NT2/D1 (cell line): ENCODE measurements around the gene GSTM1.
"Not testable (repeated sequence)": the region's sequence is repeated elsewhere in the genome, so short reads cannot be mapped to it uniquely, and the experiment has no call there.

ENCODE experiments used
- DNase-seq: peaks from one replicate; pipeline ENCODE4 v3.0.0-alpha.2; 2011; ENCODE audit warnings: low read depth, low spot score
- H3K27me3 ChIP-seq: 2 replicates; pipeline ENCODE4 v1.6.0; 2011; ENCODE audit warnings: mild to moderate bottlenecking; ENCODE audit not compliant: insufficient read length, insufficient read depth
- H3K36me3 ChIP-seq: 2 replicates; pipeline ENCODE4 v1.6.1; 2011; ENCODE audit warnings: mild to moderate bottlenecking, low read length, mixed read lengths; ENCODE audit not compliant: insufficient read depth, insufficient read length
- H3K4me1 ChIP-seq: 2 replicates; pipeline ENCODE4 v1.5.1; 2011; ENCODE audit not compliant: insufficient read depth, insufficient read length
- H3K4me3 ChIP-seq: 2 replicates; pipeline ENCODE4 v1.5.1; 2011; ENCODE audit warnings: low read depth; ENCODE audit not compliant: insufficient read length
- H3K9ac ChIP-seq: 2 replicates; pipeline ENCODE4 v1.6.0; 2011; ENCODE audit warnings: low read depth; ENCODE audit not compliant: insufficient read length
- H3K9me3 ChIP-seq: 2 replicates; pipeline ENCODE4 v1.5.1; 2011; ENCODE audit warnings: mild to moderate bottlenecking, low read length; ENCODE audit not compliant: insufficient read depth
- SUZ12 ChIP-seq: IDR thresholded peaks from 2 replicates; pipeline ENCODE4 v1.6.1; 2011; ENCODE audit not compliant: insufficient read length, insufficient read depth; ENCODE audit errors: extremely low read depth
- YY1 ChIP-seq: IDR thresholded peaks from 2 replicates; pipeline ENCODE4 v1.6.1; 2011; ENCODE audit not compliant: insufficient read length, insufficient read depth
- ZNF274 ChIP-seq: IDR thresholded peaks from 2 replicates; pipeline ENCODE4 v1.6.1; 2011; ENCODE audit warnings: mild to moderate bottlenecking, low read depth, low read length

GSTM1 gene

GRCh38 chr1:109661391-109661790 is 26.2 kb upstream of the GSTM1 start:
- TF ChIP-seq YY1 (no peak), ZNF274 (no peak), SUZ12 (no peak)
- Histone ChIP-seq H3K4me3 (no peak overlapping the region), H3K9ac (no peak overlapping the region), H3K9me3 (no peaks in the 10 kb centered on the region), H3K4me1 (no peaks in the 10 kb centered on the region), H3K36me3 (no peaks in the 10 kb centered on the region), H3K27me3 (no peaks in the 10 kb centered on the region)
- DNase-seq: no peak

DNA sequence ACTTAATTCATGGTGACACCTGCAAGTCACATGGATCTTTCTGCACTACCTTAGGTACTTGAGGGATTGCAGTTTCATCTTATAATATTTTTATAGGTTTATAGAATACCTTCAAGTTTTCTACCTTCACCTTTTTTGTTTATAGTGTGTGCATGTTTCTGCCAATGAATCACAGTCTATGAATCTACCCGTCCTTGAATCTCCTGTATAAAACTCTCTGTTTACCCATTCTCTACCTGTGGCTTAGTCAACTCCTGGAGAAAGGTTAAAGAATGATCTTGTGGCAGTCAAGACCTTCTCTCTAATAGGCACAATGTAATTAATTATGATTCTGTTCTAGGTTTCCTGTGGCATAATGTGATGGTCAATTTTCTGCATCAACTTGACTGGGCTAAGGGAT is 22.9 kb upstream of the GSTM1 start:
- no peak overlapping the region for H3K9ac ChIP-seq
- TF ChIP-seq SUZ12: no peak
- TF ChIP-seq YY1: no peak
- no peak for TF ChIP-seq ZNF274
- H3K9me3 ChIP-seq: peaks cover 2% of the 10 kb centered on the region; the same call in 1 of the 2 replicates
- no peaks in the 10 kb centered on the region for H3K27me3 ChIP-seq
- H3K36me3 ChIP-seq: no peaks in the 10 kb centered on the region
- DNase-seq: no peak
- H3K4me1 ChIP-seq: peaks cover 4% of the 10 kb centered on the region
- no peak overlapping the region for H3K4me3 ChIP-seq

DNA sequence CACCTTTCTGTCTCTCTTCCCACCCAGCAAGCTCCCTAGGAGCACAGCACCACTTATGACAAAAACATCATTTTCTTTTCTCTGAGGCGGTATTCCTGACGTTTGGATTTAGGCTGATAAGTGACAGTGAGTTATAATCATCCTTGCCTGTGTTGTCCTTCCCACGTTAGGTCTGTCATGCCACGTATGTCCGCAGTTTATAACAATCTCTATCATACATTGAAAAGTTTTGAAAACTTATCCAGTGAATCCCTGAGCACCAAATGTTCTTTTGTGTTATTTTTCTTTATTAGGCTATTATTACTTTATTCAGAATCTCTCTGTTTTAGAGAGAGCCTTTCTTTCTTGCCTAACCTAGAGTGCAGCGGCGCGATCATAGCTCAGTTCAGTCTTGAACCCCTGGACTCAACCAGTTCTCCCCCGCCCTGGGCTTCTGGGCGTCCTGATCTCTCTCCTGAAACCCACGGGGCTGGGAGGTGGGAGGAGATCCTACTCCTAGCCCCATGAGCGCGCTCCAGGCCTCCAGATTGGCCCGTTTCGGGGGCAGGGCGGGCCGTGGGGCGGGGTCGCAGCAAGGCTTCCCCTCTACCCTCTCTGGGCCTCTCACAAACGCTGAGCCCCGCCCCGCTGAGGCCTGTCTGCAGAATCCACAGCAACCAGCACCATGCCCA is 20.0 kb upstream of the GSTM1 start, which contains the start of gene GSTM2:
TSS of gene GSTM2 (plus strand) at position 606 of the 671 bp plus-strand sequence. CDS start at position 665, 59 bp downstream.
- H3K36me3 ChIP-seq: no peaks in the 10 kb centered on the region
- H3K9ac ChIP-seq: peak within 1 kb of the TSS; percentile 47
- TF ChIP-seq YY1 (no peak), SUZ12 (no peak), ZNF274 (no peak)
- peaks cover 3% of the 10 kb centered on the region; the same call in 1 of the 2 replicates for H3K9me3 ChIP-seq
- H3K4me3 ChIP-seq: peak within 1 kb of the TSS; percentile 51
- H3K4me1 ChIP-seq: peaks cover 4% of the 10 kb centered on the region
- H3K27me3 ChIP-seq: no peaks in the 10 kb centered on the region
- DNase-seq: peak; percentile 76

DNA sequence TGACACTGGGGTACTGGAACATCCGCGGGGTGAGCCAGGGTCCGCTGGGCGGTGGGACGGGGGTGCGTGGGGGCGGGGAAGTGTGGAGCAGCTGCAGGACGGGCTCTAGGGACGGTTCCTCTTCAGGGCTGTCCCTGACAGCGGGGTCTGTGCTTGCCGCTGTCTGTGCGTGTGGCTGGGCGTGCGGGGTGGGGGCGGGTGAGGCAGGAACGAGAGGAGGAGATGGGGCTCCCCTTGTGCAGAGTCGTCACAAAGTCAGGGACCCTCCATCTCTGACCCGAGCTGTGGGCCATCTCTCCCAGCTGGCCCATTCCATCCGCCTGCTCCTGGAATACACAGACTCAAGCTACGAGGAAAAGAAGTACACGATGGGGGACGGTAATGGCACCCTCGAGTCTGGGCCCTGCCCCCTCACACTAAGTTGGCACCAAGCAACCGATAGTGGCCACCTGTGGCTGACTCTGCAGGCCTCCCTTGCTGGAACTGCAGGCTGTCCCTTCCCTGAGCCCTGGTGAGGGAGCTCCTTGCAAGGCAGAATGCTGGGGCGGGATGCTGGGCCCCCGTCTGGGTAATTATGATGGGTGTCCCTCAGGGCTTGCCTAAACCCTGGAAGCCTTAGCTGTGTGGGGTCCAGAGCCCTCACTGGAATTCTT is 19.4 kb upstream of the GSTM1 start:
- no peaks in the 10 kb centered on the region for H3K36me3 ChIP-seq
- peaks cover 4% of the 10 kb centered on the region for H3K4me1 ChIP-seq
- DNase-seq: no peak
- peak overlapping the region; percentile 51 for H3K4me3 ChIP-seq
- no peaks in the 10 kb centered on the region for H3K27me3 ChIP-seq
- H3K9ac ChIP-seq: peak overlapping the region; percentile 47
- no peak for TF ChIP-seq YY1
- no peak for TF ChIP-seq ZNF274
- TF ChIP-seq SUZ12: no peak
- H3K9me3 ChIP-seq: peaks cover 3% of the 10 kb centered on the region; the same call in 1 of the 2 replicates

- H3K9ac ChIP-seq: no peak overlapping the region
- no peak overlapping the region for H3K4me3 ChIP-seq
- H3K9me3 ChIP-seq: peaks cover 3% of the 10 kb centered on the region; the same call in 1 of the 2 replicates
- no peaks in the 10 kb centered on the region for H3K27me3 ChIP-seq
- peaks cover 4% of the 10 kb centered on the region for H3K4me1 ChIP-seq
- no peak for TF ChIP-seq ZNF274
- TF ChIP-seq YY1: no peak
- TF ChIP-seq SUZ12: no peak
- DNase-seq: no peak
- H3K36me3 ChIP-seq: no peaks in the 10 kb centered on the region
Measured at GRCh38 chr1:109669246-109669948, 18.2 kb upstream of the GSTM1 start.

- H3K4me3 ChIP-seq, DNase-seq, H3K9me3 ChIP-seq, H3K36me3 ChIP-seq, H3K27me3 ChIP-seq, H3K4me1 ChIP-seq, H3K9ac ChIP-seq: not testable (repeated sequence)
Measured at GRCh38 chr1:109669949-109670302, 17.7 kb upstream of the GSTM1 start.

DNA sequence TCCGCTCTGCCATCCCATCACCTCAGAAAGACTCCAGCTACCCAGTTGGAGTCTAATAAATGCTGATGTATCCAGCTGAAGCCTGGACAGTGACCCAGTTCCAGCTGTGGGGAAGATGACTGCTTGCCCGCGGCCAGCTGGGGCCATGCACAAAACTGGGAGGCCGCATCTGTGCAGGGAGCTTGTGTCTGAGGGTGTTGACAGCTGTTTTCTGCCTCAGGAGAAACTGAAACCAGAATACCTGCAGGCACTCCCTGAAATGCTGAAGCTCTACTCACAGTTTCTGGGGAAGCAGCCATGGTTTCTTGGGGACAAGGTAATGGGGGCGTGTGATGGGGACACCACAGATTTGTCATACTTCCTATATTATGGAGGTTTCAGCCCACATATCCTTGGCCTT is 16.6 kb upstream of the GSTM1 start:
- H3K27me3 ChIP-seq: no peaks in the 10 kb centered on the region
- peaks cover 4% of the 10 kb centered on the region for H3K4me1 ChIP-seq
- H3K36me3 ChIP-seq: no peaks in the 10 kb centered on the region
- no peak overlapping the region for H3K9ac ChIP-seq
- DNase-seq: no peak
- no peak for TF ChIP-seq SUZ12
- TF ChIP-seq ZNF274: no peak
- no peak for TF ChIP-seq YY1
- no peak overlapping the region for H3K4me3 ChIP-seq
- peaks cover 3% of the 10 kb centered on the region; the same call in 1 of the 2 replicates for H3K9me3 ChIP-seq

- not testable (repeated sequence) for H3K4me3 ChIP-seq, H3K27me3 ChIP-seq, H3K9ac ChIP-seq, H3K4me1 ChIP-seq, DNase-seq, H3K9me3 ChIP-seq, H3K36me3 ChIP-seq
Measured at GRCh38 chr1:109673861-109674260, 13.8 kb upstream of the GSTM1 start.

DNA sequence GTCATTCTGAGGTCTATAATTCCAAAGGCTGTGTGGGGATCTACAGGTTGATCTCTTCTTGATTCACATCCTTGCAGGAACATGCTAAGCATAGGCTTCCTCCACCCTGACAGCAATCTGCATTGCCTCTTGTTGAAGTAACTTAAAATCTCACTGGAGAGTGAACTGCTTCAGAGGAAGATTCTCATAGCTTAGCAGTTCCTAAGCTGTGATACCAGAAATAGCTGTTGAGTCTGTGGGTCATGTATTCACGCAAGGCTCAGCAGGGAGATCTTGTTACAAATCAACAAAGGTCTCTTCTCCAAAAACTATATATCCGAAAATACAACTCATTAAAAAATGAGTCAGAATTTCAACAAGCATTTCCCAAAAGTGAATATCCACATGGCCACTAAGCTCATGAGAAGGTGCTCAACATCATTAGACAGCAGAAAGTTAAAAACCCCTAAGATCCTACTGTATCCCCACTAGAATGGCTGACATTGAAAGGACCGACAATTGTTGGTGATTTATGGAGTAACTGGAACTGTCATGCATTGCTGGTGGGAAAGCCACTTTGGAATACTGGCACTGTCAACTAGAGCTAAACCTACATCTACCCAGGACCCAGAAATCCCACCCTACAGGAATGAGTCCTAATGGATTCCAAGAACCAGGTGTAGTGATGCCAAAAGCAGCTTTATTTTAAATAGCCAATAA is 10.8 kb upstream of the GSTM1 start:
- not testable (repeated sequence) for DNase-seq, H3K27me3 ChIP-seq, H3K4me3 ChIP-seq, H3K4me1 ChIP-seq, H3K9ac ChIP-seq, H3K9me3 ChIP-seq, H3K36me3 ChIP-seq
